KMS-11 (cell line): Measurements from ENCODE around the gene KLHL3.

Experiments
- H2AFZ ChIP-seq: fragments of 200-600 bp; sonication (generic); 2 replicates; pipeline ENCODE4 v1.6.1; 2016; ENCODE audit warnings: antibody characterized with exemption, mixed run types, low read depth
- H3K27ac ChIP-seq: fragments of 200-600 bp; sonication (generic); 2 replicates; pipeline ENCODE4 v1.6.1; 2016; ENCODE audit warnings: mild to moderate bottlenecking, mixed run types
- H3K27me3 ChIP-seq: fragments of 200-600 bp; sonication (generic); 2 replicates; pipeline ENCODE4 v1.6.1; 2017; ENCODE audit warnings: mild to moderate bottlenecking, low read depth, mixed run types, moderate library complexity; ENCODE audit not compliant: insufficient read depth
- H3K36me3 ChIP-seq: fragments of 200-600 bp; sonication (generic); 2 replicates; pipeline ENCODE4 v1.6.1; 2017; ENCODE audit warnings: mild to moderate bottlenecking, mixed run types; ENCODE audit not compliant: insufficient read depth
- H3K4me1 ChIP-seq: fragments of 200-600 bp; sonication (generic); 2 replicates; pipeline ENCODE4 v1.6.1; 2016; ENCODE audit warnings: mild to moderate bottlenecking, low read depth, mixed run types; ENCODE audit not compliant: poor library complexity, severe bottlenecking
- H3K4me2 ChIP-seq: fragments of 200-600 bp; sonication (generic); 2 replicates; pipeline ENCODE4 v1.7.0; 2016; ENCODE audit warnings: mild to moderate bottlenecking, mixed run types
- H3K4me3 ChIP-seq: fragments of 200-600 bp; sonication (generic); IDR thresholded peaks from 2 replicates; pipeline ENCODE4 v1.6.1; 2017; ENCODE audit warnings: low read depth, low read length, mixed read lengths; ENCODE audit not compliant: insufficient read depth
- H3K79me2 ChIP-seq: fragments of 200-600 bp; sonication (generic); 2 replicates; pipeline ENCODE4 v1.6.1; 2016; ENCODE audit warnings: low read depth, mixed run types; ENCODE audit not compliant: insufficient read depth
- H3K9ac ChIP-seq: fragments of 200-600 bp; sonication (generic); 2 replicates; pipeline ENCODE4 v1.6.1; 2016; ENCODE audit warnings: mild to moderate bottlenecking, mixed run types
- H4K20me1 ChIP-seq: fragments of 200-600 bp; sonication (generic); 2 replicates; pipeline ENCODE4 v1.6.1; 2016; ENCODE audit warnings: mild to moderate bottlenecking, mixed run types; ENCODE audit not compliant: insufficient read depth
- CTCF ChIP-seq: fragments of 200-600 bp; sonication (generic); conservative IDR thresholded peaks from 2 replicates; pipeline ENCODE4 v1.6.1; 2017; ENCODE audit warnings: low read depth, mild to moderate bottlenecking, antibody characterized with exemption, low read length, moderate library complexity, mixed read lengths

KLHL3 gene

GRCh38 chr5:137658324-137658723 lies 77.6 kb downstream of the KLHL3 start:
- Histone ChIP-seq H2AFZ (no peak overlapping the region), H3K4me1 (no peaks in the 10 kb centered on the region), H3K36me3 (no peaks in the 10 kb centered on the region), H3K79me2 (no peaks in the 10 kb centered on the region), H3K27ac (no peak overlapping the region), H3K4me3 (no peak overlapping the region), H3K27me3 (no peaks in the 10 kb centered on the region), H3K9ac (no peak overlapping the region), H3K4me2 (no peak overlapping the region), H4K20me1 (no peaks in the 10 kb centered on the region)
- TF ChIP-seq CTCF: no peak

DNA sequence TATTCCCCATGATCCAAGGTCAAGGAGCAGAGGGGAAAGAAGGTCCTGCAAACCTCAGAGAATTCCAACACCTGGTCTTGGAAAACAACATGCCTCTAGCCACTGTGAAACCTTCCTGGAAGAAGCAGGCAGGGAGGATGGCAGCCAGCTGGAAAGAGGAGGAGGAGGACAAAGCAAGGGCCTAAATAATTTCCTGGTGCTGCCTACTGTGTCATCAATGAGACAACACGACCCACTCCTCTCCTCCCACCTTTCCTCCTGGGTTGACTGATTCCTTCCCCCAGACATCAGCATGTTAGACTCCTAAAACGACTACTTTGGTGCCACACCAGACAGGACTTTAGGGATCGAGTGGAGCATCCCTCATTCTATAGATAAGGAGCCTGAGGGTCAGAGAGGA lies 78.8 kb downstream of the KLHL3 start:
- Histone ChIP-seq H3K27ac (no peak overlapping the region), H3K79me2 (no peaks in the 10 kb centered on the region), H3K4me3 (no peak overlapping the region), H2AFZ (no peak overlapping the region), H3K4me1 (no peaks in the 10 kb centered on the region), H3K27me3 (no peaks in the 10 kb centered on the region), H3K9ac (no peak overlapping the region), H3K36me3 (no peaks in the 10 kb centered on the region), H4K20me1 (no peaks in the 10 kb centered on the region), H3K4me2 (no peak overlapping the region)
- no peak for TF ChIP-seq CTCF

DNA sequence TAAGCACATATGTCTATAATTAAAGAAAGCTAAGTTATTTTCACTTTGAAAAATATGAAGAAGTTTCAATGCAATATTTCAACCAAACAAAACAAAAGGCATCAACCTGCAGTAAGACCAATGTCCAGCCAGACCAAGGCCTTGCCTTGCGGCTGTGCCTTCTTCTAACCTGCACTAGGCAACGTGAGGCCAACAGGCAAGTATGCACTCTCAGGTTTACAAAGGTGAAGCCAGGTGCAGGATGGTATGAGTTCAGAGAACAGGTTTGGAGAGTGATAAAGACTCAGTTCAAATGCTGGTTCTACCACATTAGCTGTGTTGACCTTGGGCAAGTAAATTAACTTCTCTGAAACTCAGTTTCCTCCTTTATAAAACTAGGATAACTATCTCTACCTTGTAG lies 79.3 kb downstream of the KLHL3 start:
- H2AFZ ChIP-seq: no peak overlapping the region
- H3K9ac ChIP-seq: no peak overlapping the region
- H3K4me1 ChIP-seq: no peaks in the 10 kb centered on the region
- no peaks in the 10 kb centered on the region for H3K79me2 ChIP-seq
- no peak overlapping the region for H3K27ac ChIP-seq
- no peaks in the 10 kb centered on the region for H4K20me1 ChIP-seq
- no peaks in the 10 kb centered on the region for H3K27me3 ChIP-seq
- no peak overlapping the region for H3K4me2 ChIP-seq
- H3K36me3 ChIP-seq: no peaks in the 10 kb centered on the region
- H3K4me3 ChIP-seq: no peak overlapping the region
- TF ChIP-seq CTCF: no peak

DNA sequence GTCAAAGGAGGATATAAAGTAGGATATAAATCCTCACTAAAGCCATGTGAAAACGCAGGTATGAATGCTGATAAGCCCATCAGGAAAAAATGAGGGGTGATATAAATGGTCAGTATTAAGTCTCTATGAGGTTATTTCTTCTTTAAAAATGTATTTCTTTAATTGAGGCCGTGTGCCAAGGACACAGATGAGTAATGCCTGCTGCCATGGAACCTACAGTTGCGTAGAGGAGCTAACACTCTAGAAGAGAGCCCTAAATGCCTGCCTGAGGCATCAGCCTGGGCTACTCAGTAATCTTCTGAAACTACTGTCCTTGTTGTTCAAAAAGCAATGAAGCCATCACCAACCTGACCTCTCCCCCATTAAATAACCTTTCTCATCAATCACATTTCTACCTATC lies 84.9 kb downstream of the KLHL3 start:
- Histone ChIP-seq H3K79me2 (no peaks in the 10 kb centered on the region), H3K4me3 (no peak overlapping the region), H4K20me1 (no peaks in the 10 kb centered on the region), H3K27me3 (no peaks in the 10 kb centered on the region), H3K9ac (no peak overlapping the region), H3K4me2 (no peak overlapping the region), H2AFZ (no peak overlapping the region), H3K27ac (no peak overlapping the region), H3K36me3 (no peaks in the 10 kb centered on the region), H3K4me1 (no peaks in the 10 kb centered on the region)
- no peak for TF ChIP-seq CTCF
